Measurements from ENCODE around the gene PALS2. TPM values are rescaled to one million over a fixed set of nuclear protein-coding genes. Genes with fewer than 3 reads are reported as not detected.

Gene PALS2
- polyA plus RNA-seq, 1 donor from 2014 or later: 3.8 TPM

- Histone ChIP-seq H3K27ac (ENCODE audit: low read length) (no peak overlapping the region), H4K20me1 (ENCODE audit: insufficient read depth) (no peaks in the 10 kb centered on the region), H3K9ac (ENCODE audit: low read length) (no peak overlapping the region), H3K4me3 (ENCODE audit: low read length) (no peak overlapping the region), H2AFZ (ENCODE audit: low read depth, low read length) (no peak overlapping the region), H3K9me3 (ENCODE audit: low read length) (no peaks in the 10 kb centered on the region), H3K27me3 (ENCODE audit: insufficient read depth, low read depth, low read length) (no peaks in the 10 kb centered on the region), H3K36me3 (ENCODE audit: insufficient read depth, low read length) (no peaks in the 10 kb centered on the region), H3K79me2 (replicated peaks; ENCODE audit: insufficient read depth, low read length) (no peaks in the 10 kb centered on the region), H3K9me2 (ENCODE audit: insufficient read depth, low read length) (no peaks in the 10 kb centered on the region), H3F3A (ENCODE audit: insufficient read depth, low read length, poor library complexity, severe bottlenecking) (no peaks in the 10 kb centered on the region), H3K4me2 (ENCODE audit: low read length) (no peak overlapping the region)
- no peak for TF ChIP-seq POLR2AphosphoS5 (IDR thresholded peaks at IDR 0.05)
- no peak for TF ChIP-seq EP300 (conservative IDR thresholded peaks at IDR 0.05; ENCODE audit: poor library complexity, severe bottlenecking)
- TF ChIP-seq CTCF (IDR thresholded peaks at IDR 0.05; ENCODE audit: poor library complexity, severe bottlenecking): no peak
- no peak for TF ChIP-seq MXI1 (conservative IDR thresholded peaks at IDR 0.05; ENCODE audit: poor library complexity, severe bottlenecking)
- TF ChIP-seq EZH2 (IDR thresholded peaks at IDR 0.05; ENCODE audit: borderline replicate concordance, insufficient read depth, low read length, poor library complexity, severe bottlenecking): no peak
- TF ChIP-seq TAF1 (IDR thresholded peaks at IDR 0.05; ENCODE audit: low read depth): no peak
- TF ChIP-seq REST (IDR thresholded peaks at IDR 0.05; ENCODE audit: borderline replicate concordance): no peak
- no peak for TF ChIP-seq SMC3 (conservative IDR thresholded peaks at IDR 0.05; ENCODE audit: poor library complexity)
- no peak for TF ChIP-seq RAD21 (conservative IDR thresholded peaks at IDR 0.05)
Measured at GRCh38 chr7:24549991-24550390, 23.3 kb upstream of the PALS2 start.

GRCh38 chr7:24555184-24555583, 18.1 kb upstream of the PALS2 start:
- H3K9me2 ChIP-seq (ENCODE audit: insufficient read depth, low read length): no peaks in the 10 kb centered on the region
- no peak overlapping the region for H3K9ac ChIP-seq (ENCODE audit: low read length)
- H3K36me3 ChIP-seq (ENCODE audit: insufficient read depth, low read length): no peaks in the 10 kb centered on the region
- no peaks in the 10 kb centered on the region for H3K9me3 ChIP-seq (ENCODE audit: low read length)
- no peak overlapping the region for H3K4me3 ChIP-seq (ENCODE audit: low read length)
- H4K20me1 ChIP-seq (ENCODE audit: insufficient read depth): no peaks in the 10 kb centered on the region
- no peak for TF ChIP-seq MXI1 (conservative IDR thresholded peaks at IDR 0.05; ENCODE audit: poor library complexity, severe bottlenecking)
- no peak for TF ChIP-seq RAD21 (conservative IDR thresholded peaks at IDR 0.05)
- TF ChIP-seq REST (IDR thresholded peaks at IDR 0.05; ENCODE audit: borderline replicate concordance): no peak
- TF ChIP-seq TAF1 (IDR thresholded peaks at IDR 0.05; ENCODE audit: low read depth): no peak
- TF ChIP-seq EZH2 (IDR thresholded peaks at IDR 0.05; ENCODE audit: borderline replicate concordance, insufficient read depth, low read length, poor library complexity, severe bottlenecking): no peak
- no peak for TF ChIP-seq EP300 (conservative IDR thresholded peaks at IDR 0.05; ENCODE audit: poor library complexity, severe bottlenecking)
- TF ChIP-seq CTCF (IDR thresholded peaks at IDR 0.05; ENCODE audit: poor library complexity, severe bottlenecking): no peak
- TF ChIP-seq SMC3 (conservative IDR thresholded peaks at IDR 0.05; ENCODE audit: poor library complexity): no peak
- no peak for TF ChIP-seq POLR2AphosphoS5 (IDR thresholded peaks at IDR 0.05)
- no peaks in the 10 kb centered on the region for H3K79me2 ChIP-seq (replicated peaks; ENCODE audit: insufficient read depth, low read length)
- H2AFZ ChIP-seq (ENCODE audit: low read depth, low read length): no peak overlapping the region
- no peaks in the 10 kb centered on the region for H3F3A ChIP-seq (ENCODE audit: insufficient read depth, low read length, poor library complexity, severe bottlenecking)
- no peaks in the 10 kb centered on the region for H3K27me3 ChIP-seq (ENCODE audit: insufficient read depth, low read depth, low read length)
- no peak overlapping the region for H3K4me2 ChIP-seq (ENCODE audit: low read length)
- H3K27ac ChIP-seq (ENCODE audit: low read length): no peak overlapping the region
